Uterus (tissue), 4 donors: ENCODE results near the gene EHMT1. TPM values are rescaled to one million over a fixed set of nuclear protein-coding genes. Genes with fewer than 3 reads are reported as not detected.

Experiments used
- DNase-seq, 2 donors: peaks; one replicate each; pipeline ENCODE4 v3.0.0-alpha.2; 2019 to 2020
- H3K27ac ChIP-seq, 2 donors: fragments of 200-600 bp; sonication (generic); 1 replicate in 1 of 2; 2 replicates in 1 of 2; pipeline ENCODE4 v1.5.1; 2016 to 2018
- H3K27me3 ChIP-seq, 2 donors: fragments of 200-600 bp; sonication (generic); one replicate each; pipeline ENCODE4 v1.5.1; 2018 to 2019; ENCODE audit warnings: control low read depth in 1 of 2
- H3K36me3 ChIP-seq, 2 donors: fragments of 200-600 bp; sonication (generic); one replicate each; pipeline ENCODE4 v1.5.1; 2019; ENCODE audit warnings: control low read depth in 1 of 2
- H3K4me1 ChIP-seq, 2 donors: fragments of 200-600 bp; sonication (generic); one replicate each; pipeline ENCODE4 v1.5.1; 2018 to 2019; ENCODE audit warnings: control low read depth in 1 of 2
- H3K4me3 ChIP-seq, 2 donors: fragments of 200-600 bp; sonication (generic); 1 replicate in 1 of 2; 2 replicates in 1 of 2; pipeline ENCODE4 v1.5.1; 2018 to 2019; ENCODE audit warnings: mild to moderate bottlenecking in 1 of 2
- H3K9me3 ChIP-seq, 2 donors: fragments of 200-600 bp; sonication (generic); one replicate each; pipeline ENCODE4 v1.5.1; 2019; ENCODE audit warnings: control low read depth in 1 of 2
- POLR2A ChIP-seq, 2 donors: fragments of 450-650 bp; IDR thresholded peaks; one replicate each; pipeline ENCODE4 v1.6.1; 2016; ENCODE audit warnings: antibody characterized with exemption in 2 of 2, mild to moderate bottlenecking in 1 of 2, moderate library complexity in 1 of 2
- intact Hi-C: fragments of 100-400 bp; cut with DNase I; formaldehyde crosslinking; loops from one replicate; pipeline ENCODE4 v1.15.1; 2023; ENCODE audit warnings: low total_unique reads
- total RNA-seq, 4 donors: library from RNA; depleted of rRNA in 3 of 4; stranded (reverse); fragments of >200 nt in 3 of 4; gene quantifications; one replicate each; pipeline versions ENCODE4 v1.1.0 to v1.2.4, GENCODE V29; 2014 to 2023
- TF ChIP-seq, protein P1 (sequence below), 4 experiments: fragments of 200-600 bp in 2 of 4; fragments of 450-650 bp in 2 of 4; sonication (generic) in 2 of 4; IDR thresholded peaks; one replicate each; pipeline ENCODE4 v1.5.1; 2016 to 2019; ENCODE audit warnings: antibody characterized with exemption in 4 of 4, mild to moderate bottlenecking in 2 of 4, moderate library complexity in 1 of 4
- donor health status: DM: yes; HTN: yes; CAD: no.

Gene EHMT1
- total RNA-seq, 4 donors from 2014 or later, result 32.6 to 109 (median 74.9) TPM

DNA sequence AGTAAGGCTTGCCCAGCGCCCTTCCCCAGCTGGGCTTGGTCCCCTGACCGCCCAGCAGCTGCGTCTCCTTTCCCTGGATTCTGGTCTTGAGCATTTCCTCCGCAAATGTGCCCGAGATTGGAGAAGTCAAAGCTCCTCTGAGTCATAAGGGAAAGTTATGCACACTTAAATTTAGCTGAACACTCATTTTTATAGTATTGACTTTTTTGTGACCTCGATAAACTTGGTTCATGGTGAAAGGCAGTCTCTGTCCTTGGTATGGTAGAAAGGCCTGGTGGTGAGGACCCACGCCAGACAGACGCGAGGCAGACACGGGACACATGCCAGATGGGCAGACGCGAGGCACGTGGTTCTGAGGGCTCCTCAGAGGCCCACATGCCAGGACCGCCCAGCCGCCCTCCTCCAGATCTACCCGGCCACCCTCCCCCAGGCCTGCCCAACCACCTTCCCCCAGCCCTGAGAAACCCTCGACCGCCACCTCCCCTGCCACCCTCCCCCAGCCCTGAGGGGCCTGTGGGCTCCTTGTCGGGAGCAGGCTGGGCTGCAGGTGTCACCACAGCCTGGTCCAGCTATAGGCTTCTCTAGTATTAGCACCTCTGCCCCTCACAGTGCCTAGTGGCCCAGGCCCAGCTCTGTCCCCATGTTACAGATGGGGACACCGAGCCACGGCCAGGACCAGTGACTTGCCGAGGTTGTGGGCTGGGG, 197.9 kb downstream of the EHMT1 start:
- TF ChIP-seq, protein P1, sequence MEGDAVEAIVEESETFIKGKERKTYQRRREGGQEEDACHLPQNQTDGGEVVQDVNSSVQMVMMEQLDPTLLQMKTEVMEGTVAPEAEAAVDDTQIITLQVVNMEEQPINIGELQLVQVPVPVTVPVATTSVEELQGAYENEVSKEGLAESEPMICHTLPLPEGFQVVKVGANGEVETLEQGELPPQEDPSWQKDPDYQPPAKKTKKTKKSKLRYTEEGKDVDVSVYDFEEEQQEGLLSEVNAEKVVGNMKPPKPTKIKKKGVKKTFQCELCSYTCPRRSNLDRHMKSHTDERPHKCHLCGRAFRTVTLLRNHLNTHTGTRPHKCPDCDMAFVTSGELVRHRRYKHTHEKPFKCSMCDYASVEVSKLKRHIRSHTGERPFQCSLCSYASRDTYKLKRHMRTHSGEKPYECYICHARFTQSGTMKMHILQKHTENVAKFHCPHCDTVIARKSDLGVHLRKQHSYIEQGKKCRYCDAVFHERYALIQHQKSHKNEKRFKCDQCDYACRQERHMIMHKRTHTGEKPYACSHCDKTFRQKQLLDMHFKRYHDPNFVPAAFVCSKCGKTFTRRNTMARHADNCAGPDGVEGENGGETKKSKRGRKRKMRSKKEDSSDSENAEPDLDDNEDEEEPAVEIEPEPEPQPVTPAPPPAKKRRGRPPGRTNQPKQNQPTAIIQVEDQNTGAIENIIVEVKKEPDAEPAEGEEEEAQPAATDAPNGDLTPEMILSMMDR (IDR thresholded peaks at IDR 0.05), result no peak
- TF ChIP-seq POLR2A (IDR thresholded peaks at IDR 0.05), result no peak
- H3K27ac ChIP-seq, result no peak overlapping the region
- DNase-seq, result no peak
- intact Hi-C loops, result no loop called here
- no peaks in the 10 kb centered on the region for H3K4me1 ChIP-seq
- H3K9me3 ChIP-seq, result no peaks in the 10 kb centered on the region
- no peaks in the 10 kb centered on the region for H3K36me3 ChIP-seq
- H3K27me3 ChIP-seq, result no peaks in the 10 kb centered on the region
- H3K4me3 ChIP-seq, result no peak overlapping the region

DNA sequence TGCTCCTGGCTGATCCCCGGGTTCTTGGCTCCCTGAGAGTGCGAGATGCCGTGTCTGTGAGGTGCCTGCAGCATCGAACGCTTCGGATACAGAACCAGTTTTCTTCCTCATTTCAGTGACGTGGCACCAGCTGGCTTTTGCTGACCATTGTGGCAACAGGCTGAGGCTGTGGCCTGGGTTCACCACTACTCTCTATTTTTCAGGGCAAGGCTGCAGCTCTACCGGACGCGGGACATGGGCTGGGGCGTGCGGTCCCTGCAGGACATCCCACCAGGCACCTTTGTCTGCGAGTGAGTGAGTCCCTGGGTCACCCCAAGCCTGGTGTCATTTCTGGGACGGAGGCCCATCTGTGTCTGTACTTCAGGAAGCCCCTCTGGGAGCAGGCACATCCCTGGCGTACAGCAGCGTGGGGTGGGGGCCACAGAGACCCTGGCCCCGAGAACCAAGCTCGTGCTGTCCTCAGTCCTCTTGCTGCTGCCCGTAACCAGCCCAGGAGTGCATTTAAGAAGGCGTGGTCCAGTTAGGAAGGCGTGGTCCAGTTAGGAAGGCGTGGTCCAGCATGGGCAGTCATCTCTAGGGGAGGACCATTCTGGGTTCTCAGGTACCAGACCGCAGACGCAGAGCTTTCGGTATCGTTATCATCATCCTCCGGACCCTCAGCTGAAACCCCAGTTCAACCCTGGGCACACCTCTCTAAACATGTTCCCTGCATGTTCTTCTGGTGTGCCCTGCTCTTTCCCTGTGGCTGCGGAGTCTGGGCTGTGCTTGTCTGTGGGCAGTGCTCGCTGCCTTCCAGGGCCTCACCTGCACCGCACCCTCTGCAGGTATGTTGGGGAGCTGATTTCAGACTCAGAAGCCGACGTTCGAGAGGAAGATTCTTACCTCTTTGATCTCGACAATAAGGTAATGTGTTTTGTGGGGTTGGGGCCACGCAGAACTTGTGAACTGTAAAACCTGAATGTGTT, 198.7 kb downstream of the EHMT1 start:
- no peak for TF ChIP-seq POLR2A (IDR thresholded peaks at IDR 0.05)
- TF ChIP-seq, protein P1 (IDR thresholded peaks at IDR 0.05), result no peak
- no peaks in the 10 kb centered on the region for H3K9me3 ChIP-seq
- intact Hi-C loops, result no loop called here
- no peaks in the 10 kb centered on the region for H3K27me3 ChIP-seq
- no peaks in the 10 kb centered on the region for H3K4me1 ChIP-seq
- no peak for DNase-seq
- H3K27ac ChIP-seq, result no peak overlapping the region
- H3K36me3 ChIP-seq, result no peaks in the 10 kb centered on the region
- no peak overlapping the region for H3K4me3 ChIP-seq

DNA sequence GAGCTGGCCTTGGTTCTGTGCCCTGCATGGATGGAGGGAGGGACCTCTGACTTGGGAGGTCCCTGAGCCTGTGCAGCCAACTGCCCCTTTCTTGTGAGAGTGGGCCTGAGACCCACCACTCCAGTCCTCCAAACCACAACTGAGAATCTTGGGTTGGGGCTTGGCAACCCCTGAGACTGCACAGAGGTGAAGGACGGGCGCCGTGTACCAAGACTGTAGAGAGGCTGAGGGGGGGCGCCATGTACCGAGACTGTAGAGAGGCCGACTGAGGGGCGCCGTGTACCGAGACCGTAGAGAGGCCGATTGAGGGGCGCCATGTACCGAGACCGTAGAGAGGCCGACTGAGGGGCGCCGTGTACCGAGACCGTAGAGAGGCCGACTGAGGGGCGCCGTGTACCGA, 199.5 kb downstream of the EHMT1 start:
- intact Hi-C loops, result no loop called here
- H3K4me1 ChIP-seq, result no peaks in the 10 kb centered on the region
- no peak for TF ChIP-seq POLR2A (IDR thresholded peaks at IDR 0.05)
- TF ChIP-seq, protein P1 (IDR thresholded peaks at IDR 0.05), result no peak
- DNase-seq, result no peak
- H3K9me3 ChIP-seq, result no peaks in the 10 kb centered on the region
- no peaks in the 10 kb centered on the region for H3K36me3 ChIP-seq
- no peak overlapping the region for H3K27ac ChIP-seq
- H3K27me3 ChIP-seq, result no peaks in the 10 kb centered on the region
- H3K4me3 ChIP-seq, result no peak overlapping the region

DNA sequence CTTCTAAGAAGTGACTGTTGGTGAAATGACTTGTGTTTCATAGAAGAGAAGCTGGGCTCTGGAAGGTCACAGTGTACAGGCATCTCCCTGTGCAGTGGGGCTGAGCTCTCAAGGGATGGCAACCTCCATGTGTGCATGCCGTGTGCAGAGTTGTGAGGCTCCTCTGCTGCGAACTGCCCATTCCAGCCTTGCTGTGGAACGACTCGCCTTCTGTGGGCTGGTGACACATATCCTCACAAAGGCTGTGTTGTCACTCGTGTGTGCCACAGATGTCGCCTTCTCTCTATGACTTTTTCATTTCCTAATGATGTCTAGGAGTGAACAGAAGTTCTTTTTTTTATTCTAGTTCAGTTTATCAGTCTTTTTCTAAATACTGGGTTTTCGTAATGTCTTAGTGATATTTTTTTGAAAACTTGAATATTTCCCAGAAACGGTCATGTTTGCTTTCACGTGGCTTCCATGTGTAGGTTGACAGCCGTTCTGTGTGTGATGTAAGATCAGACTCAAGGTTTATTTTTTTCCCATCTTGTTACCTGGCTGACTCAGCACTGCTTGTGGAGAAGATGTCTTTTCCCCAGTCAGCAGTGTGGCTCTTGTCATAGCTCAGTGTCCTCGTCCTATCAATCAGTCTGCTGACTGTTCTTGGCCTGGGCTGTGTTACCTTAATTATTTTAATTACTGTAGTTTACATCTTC, 201.5 kb downstream of the EHMT1 start:
- Histone ChIP-seq H3K27ac (no peak overlapping the region), H3K27me3 (no peaks in the 10 kb centered on the region), H3K36me3 (no peaks in the 10 kb centered on the region), H3K4me3 (no peak overlapping the region), H3K9me3 (no peaks in the 10 kb centered on the region), H3K4me1 (no peaks in the 10 kb centered on the region)
- TF ChIP-seq, protein P1 (IDR thresholded peaks at IDR 0.05), result no peak
- TF ChIP-seq POLR2A (IDR thresholded peaks at IDR 0.05), result no peak
- no peak for DNase-seq
- intact Hi-C loops, result no loop called here
